K562 (cell line): Measurements from ENCODE around the gene CDC20. TPM values are rescaled to one million over a fixed set of nuclear protein-coding genes. Genes with fewer than 3 reads are reported as not detected.

Experiments used
- ATAC-seq: fragments of 200-7000 bp; cut with Tn5 transposase; 3 replicates; pipeline ENCODE4 v1.9.1; 2020; ENCODE audit warnings: moderate library complexity
- BruUV-seq: library from RNA; stranded (reverse); fragments of 400-500 nt; replicated peaks from 2 replicates; lab custom pipeline; 2021; lab: Mats Ljungman, UMichigan
- CTCF ChIA-PET: fragments of 300-600 bp; formaldehyde crosslinking; extraction: SDS; loops from one replicate; lab custom pipeline; 2021; ENCODE audit warnings: low intra/inter-chr PET ratio; lab: Yijun Ruan, JAX
- POLR2A ChIA-PET: fragments of 300-600, 350-650 bp; sonication (Branson Sonifier 250); formaldehyde crosslinking; extraction: SDS; loops from one replicate; lab custom pipeline; 2021; ENCODE audit warnings: antibody characterized with exemption, inconsistent platforms; lab: Yijun Ruan, JAX
- DNase-seq, 4 experiments: peaks; one replicate each; pipeline versions ENCODE4 v3.0.0 to v3.0.0-alpha.2; 2011 to 2018; ENCODE audit warnings: low spot score in 3 of 4, mixed read lengths in 3 of 4; ENCODE audit errors: extremely low read depth in 1 of 4
- FAIRE-seq: peaks from 2 replicates; lab custom pipeline; 2011; peaks lifted over from hg19 to GRCh38; lab: Jason Lieb, UNC
- H2AFZ ChIP-seq: 2 replicates; pipeline ENCODE4 v1.6.0; 2011; ENCODE audit warnings: low read depth, low read length, control low read depth, inconsistent platforms
- H3K27ac ChIP-seq: fragments of 200-600 bp; 3 replicates; pipeline ENCODE4 v1.8.0; 2011; ENCODE audit warnings: low read depth, mild to moderate bottlenecking, control low read depth, inconsistent platforms, low read length, moderate library complexity, mixed read lengths; ENCODE audit errors: extremely low read depth
- H3K27me3 ChIP-seq, 2 experiments: fragments of 300-600 bp in 1 of 2; 2 replicates in 1 of 2; 3 replicates in 1 of 2; pipeline versions ENCODE4 v1.6.0 to v1.8.0; 2011; ENCODE audit warnings: inconsistent platforms in 2 of 2, low read length in 2 of 2, mild to moderate bottlenecking in 1 of 2, mixed read lengths in 1 of 2, moderate library complexity in 1 of 2; ENCODE audit not compliant: control insufficient read depth in 2 of 2, insufficient read depth in 2 of 2
- H3K36me3 ChIP-seq: fragments of 300-600 bp; 3 replicates; pipeline ENCODE4 v1.8.0; 2011; ENCODE audit warnings: mild to moderate bottlenecking, low read length, inconsistent platforms; ENCODE audit not compliant: control insufficient read depth, insufficient read depth
- H3K4me1 ChIP-seq, 2 experiments: fragments of 200-600 bp in 1 of 2; replicated peaks in 1 of 2; 2 replicates in 1 of 2; 3 replicates in 1 of 2; pipeline versions ENCODE4 v1.5.1 to v1.8.0; 2011; ENCODE audit warnings: inconsistent platforms in 2 of 2, low read length in 2 of 2, mild to moderate bottlenecking in 1 of 2, mixed read lengths in 1 of 2, moderate library complexity in 1 of 2; ENCODE audit not compliant: control insufficient read depth in 2 of 2, insufficient read depth in 2 of 2
- H3K4me2 ChIP-seq: 2 replicates; pipeline ENCODE4 v1.6.1; 2011; ENCODE audit warnings: low read length, control low read depth, inconsistent platforms, mixed read lengths; ENCODE audit not compliant: insufficient read depth
- H3K4me3 ChIP-seq: fragments of 200-600 bp; sonication (generic), shearing (Covaris generic); 2 replicates; pipeline ENCODE4 v1.5.1; 2016; ENCODE audit warnings: control low read depth, inconsistent platforms
- H3K79me2 ChIP-seq: fragments of 200-600 bp; 3 replicates; pipeline ENCODE4 v1.8.0; 2011; ENCODE audit warnings: low read length, inconsistent platforms; ENCODE audit not compliant: control insufficient read depth, insufficient read depth
- H3K9ac ChIP-seq, 2 experiments: 2 replicates each; pipeline versions ENCODE4 v1.6.0 to v1.6.1; 2011; ENCODE audit warnings: low read depth in 2 of 2, low read length in 2 of 2, control low read depth in 1 of 2, inconsistent platforms in 1 of 2, mild to moderate bottlenecking in 1 of 2, mixed read lengths in 1 of 2; ENCODE audit not compliant: insufficient read depth in 1 of 2
- H3K9me1 ChIP-seq: one replicate; pipeline ENCODE4 v1.6.0; 2011; ENCODE audit warnings: inconsistent platforms, mild to moderate bottlenecking, low read length, moderate library complexity; ENCODE audit not compliant: control insufficient read depth, insufficient read depth
- H3K9me3 ChIP-seq: replicated peaks from 2 replicates; pipeline ENCODE4 v1.5.1; 2011; ENCODE audit warnings: low read depth, low read length, inconsistent platforms; ENCODE audit not compliant: control insufficient read depth, insufficient read depth
- H4K20me1 ChIP-seq: replicated peaks from 2 replicates; pipeline ENCODE4 v1.6.1; 2011; ENCODE audit warnings: low read length, inconsistent platforms, mixed read lengths; ENCODE audit not compliant: control insufficient read depth, insufficient read depth
- ARNT ChIP-seq, 2 experiments: fragments of 450-650 bp; IDR thresholded peaks; 2 replicates each; pipeline ENCODE4 v1.6.1; 2016; ENCODE audit warnings: mild to moderate bottlenecking in 1 of 2
- CEBPG ChIP-seq, 3 experiments: fragments of 200-800 bp in 1 of 3; sonication (Bioruptor generic) in 1 of 3; sonication (generic) in 1 of 3; formaldehyde crosslinking in 1 of 3; IDR thresholded peaks in 2 of 3; conservative IDR thresholded peaks in 1 of 3; 2 replicates each; pipeline versions ENCODE4 v1.6.1 to v1.8.0; 2016 to 2022; ENCODE audit warnings: missing compliant biosample characterization in 2 of 3, missing genetic modification characterization in 2 of 3, mild to moderate bottlenecking in 1 of 3, missing genetic modification reagents in 1 of 3
- FOXP4 ChIP-seq: sonication (generic); formaldehyde crosslinking; IDR thresholded peaks from 2 replicates; pipeline ENCODE4 v1.8.0; 2022; ENCODE audit warnings: mild to moderate bottlenecking, missing genetic modification reagents, borderline replicate concordance
- LCOR ChIP-seq: sonication (generic); formaldehyde crosslinking; IDR thresholded peaks from 2 replicates; pipeline ENCODE4 v1.8.0; 2022; ENCODE audit warnings: mild to moderate bottlenecking, missing genetic modification reagents
- PCBP1 ChIP-seq: fragments of 200-400 bp; formaldehyde crosslinking; IDR thresholded peaks from 2 replicates; pipeline ENCODE4 v1.6.1; 2018; ENCODE audit warnings: mild to moderate bottlenecking, low read depth, low read length; ENCODE audit not compliant: poor library complexity, severe bottlenecking
- PTRF ChIP-seq: fragments of 450-650 bp; IDR thresholded peaks from 2 replicates; pipeline ENCODE4 v1.6.1; 2016; ENCODE audit warnings: mild to moderate bottlenecking, missing genetic modification characterization, missing compliant biosample characterization
- ZFP30 ChIP-seq: fragments of 250-450 bp; sonication (Bioruptor Pico); IDR thresholded peaks from 2 replicates; pipeline ENCODE4 v1.8.0; 2022; ENCODE audit warnings: moderate library complexity, mild to moderate bottlenecking, inconsistent platforms, borderline replicate concordance
- ZNF354B ChIP-seq: fragments of 250-450 bp; sonication (Bioruptor Pico); IDR thresholded peaks from 2 replicates; pipeline ENCODE4 v1.4.0; 2020
- ZNF668 ChIP-seq: fragments of 250-450 bp; sonication (Bioruptor Pico); IDR thresholded peaks from 2 replicates; pipeline ENCODE4 v1.8.0; 2022; ENCODE audit warnings: mild to moderate bottlenecking, inconsistent platforms
- WGBS: fragments of 100-300 bp; shearing (Covaris generic); methylation state at CpG from one replicate; pipeline ENCODE4 v1.1.6; 2016; ENCODE audit warnings: low coverage, mixed read lengths; ENCODE audit not compliant: insufficient coverage; ENCODE audit errors: missing lambda C conversion rate; 5-methylcytosine and 5-hydroxymethylcytosine counted together
- in situ Hi-C: fragments of 300-500 bp; cut with MboI; formaldehyde crosslinking; loops from 4 replicates; pipeline ENCODE4 v1.15.0; 2018; ENCODE audit warnings: inconsistent platforms, mixed read lengths
- intact Hi-C: fragments of 100-400 bp; cut with micrococcal nuclease; formaldehyde crosslinking; loops from 2 replicates; pipeline ENCODE4 v1.14.2; 2022
- polyA plus RNA-seq, 8 experiments: library from polyadenylated mRNA; depleted of rRNA in 4 of 8; stranded (reverse) in 5 of 8; unstranded in 3 of 8; fragments of >200 nt; fragmentation: Nextera tagmentation in 2 of 8; fragmentation: Illumina TruSeq in 1 of 8; extraction: Ambion mirVana in 2 of 8; extraction: Trizol in 1 of 8; gene quantifications; 2 replicates each; pipeline versions ENCODE4 v1.2.1 to v1.2.3, GENCODE V29; 2011 to 2014; ENCODE audit warnings: inconsistent platforms in 1 of 8, missing spikeins in 1 of 8
- total RNA-seq, 7 experiments: library from RNA; depleted of rRNA in 6 of 7; stranded (reverse); fragments of >200 nt in 6 of 7; fragmentation: Illumina TruSeq in 2 of 7; extraction: Trizol in 2 of 7; gene quantifications; 2 replicates each; pipeline versions ENCODE4 v1.2.1 to v1.2.3, GENCODE V29; 2011 to 2021; ENCODE audit warnings: low replicate concordance in 1 of 7
- TF ChIP-seq, protein P1 (sequence below): fragments of 450-650 bp; formaldehyde crosslinking; IDR thresholded peaks from 2 replicates; pipeline ENCODE4 v1.4.0; 2022; ENCODE audit warnings: mild to moderate bottlenecking, moderate library complexity
- TF ChIP-seq, protein P2 (sequence below): fragments of 450-650 bp; IDR thresholded peaks from 2 replicates; pipeline ENCODE4 v1.6.1; 2016; ENCODE audit warnings: borderline replicate concordance

The CDC20 gene
- total and polyA plus RNA-seq, 9 of the 15 experiments (the other 6 are each of a cell fraction or from before 2014, with no cell fraction given), result 45.2 to 224 (median 121) TPM

- Histone ChIP-seq H3K79me2 (no peaks in the 10 kb centered on the region), H3K27ac (no peak overlapping the region), H3K4me3 (no peak overlapping the region), H3K27me3 (no peaks in the 10 kb centered on the region), H4K20me1 (no peaks in the 10 kb centered on the region), H3K9ac (no peak overlapping the region), H3K9me1 (no peaks in the 10 kb centered on the region), H3K4me2 (no peak overlapping the region), H2AFZ (no peak overlapping the region), H3K9me3 (no peaks in the 10 kb centered on the region), H3K36me3 (no peaks in the 10 kb centered on the region), H3K4me1 (peaks cover 13 to 21% of the 10 kb centered on the region in 2 experiments; a peak in 4 of 5 replicates)
- TF ChIP-seq, protein P1, sequence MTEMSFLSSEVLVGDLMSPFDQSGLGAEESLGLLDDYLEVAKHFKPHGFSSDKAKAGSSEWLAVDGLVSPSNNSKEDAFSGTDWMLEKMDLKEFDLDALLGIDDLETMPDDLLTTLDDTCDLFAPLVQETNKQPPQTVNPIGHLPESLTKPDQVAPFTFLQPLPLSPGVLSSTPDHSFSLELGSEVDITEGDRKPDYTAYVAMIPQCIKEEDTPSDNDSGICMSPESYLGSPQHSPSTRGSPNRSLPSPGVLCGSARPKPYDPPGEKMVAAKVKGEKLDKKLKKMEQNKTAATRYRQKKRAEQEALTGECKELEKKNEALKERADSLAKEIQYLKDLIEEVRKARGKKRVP (CRISPR knock-in tag), result no peak
- TF ChIP-seq ZNF668 (CRISPR knock-in tag), result no peak
- TF ChIP-seq PTRF, result no peak
- TF ChIP-seq, protein P2, sequence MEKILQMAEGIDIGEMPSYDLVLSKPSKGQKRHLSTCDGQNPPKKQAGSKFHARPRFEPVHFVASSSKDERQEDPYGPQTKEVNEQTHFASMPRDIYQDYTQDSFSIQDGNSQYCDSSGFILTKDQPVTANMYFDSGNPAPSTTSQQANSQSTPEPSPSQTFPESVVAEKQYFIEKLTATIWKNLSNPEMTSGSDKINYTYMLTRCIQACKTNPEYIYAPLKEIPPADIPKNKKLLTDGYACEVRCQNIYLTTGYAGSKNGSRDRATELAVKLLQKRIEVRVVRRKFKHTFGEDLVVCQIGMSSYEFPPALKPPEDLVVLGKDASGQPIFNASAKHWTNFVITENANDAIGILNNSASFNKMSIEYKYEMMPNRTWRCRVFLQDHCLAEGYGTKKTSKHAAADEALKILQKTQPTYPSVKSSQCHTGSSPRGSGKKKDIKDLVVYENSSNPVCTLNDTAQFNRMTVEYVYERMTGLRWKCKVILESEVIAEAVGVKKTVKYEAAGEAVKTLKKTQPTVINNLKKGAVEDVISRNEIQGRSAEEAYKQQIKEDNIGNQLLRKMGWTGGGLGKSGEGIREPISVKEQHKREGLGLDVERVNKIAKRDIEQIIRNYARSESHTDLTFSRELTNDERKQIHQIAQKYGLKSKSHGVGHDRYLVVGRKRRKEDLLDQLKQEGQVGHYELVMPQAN, result no peak
- TF ChIP-seq ZFP30, result no peak
- no peak for TF ChIP-seq FOXP4
- TF ChIP-seq LCOR (CRISPR knock-in tag), result no peak
- TF ChIP-seq ARNT (IDR thresholded peaks at IDR 0.05), result no peak
- no peak for TF ChIP-seq PCBP1
- no peak for TF ChIP-seq CEBPG (CRISPR knock-in tag; IDR thresholded peaks at IDR 0.05)
- no peak for TF ChIP-seq CEBPG (tag; conservative IDR thresholded peaks at IDR 0.05 in 1 of 2, IDR thresholded peaks at IDR 0.05 in 1 of 2)
- no peak for TF ChIP-seq ZNF354B (CRISPR knock-in tag)
- CTCF ChIA-PET, result no interaction called here
- in situ Hi-C loops, result no loop called here
- no peak for ATAC-seq
- FAIRE-seq, result no peak
- POLR2A ChIA-PET, result interaction anchor here (1.1 kb wide), 1 partner anchor 18 kb away, joined by 3 read pairs; no protein-coding TSS in a partner anchor
- BruUV-seq, result no TSS peak
- intact Hi-C loops, result no loop called here
- no peak for DNase-seq
- 76% methylated on average over 18 of the region's 22 CpGs for WGBS
Measured at GRCh38 chr1:43348343-43348808, 10.4 kb upstream of the CDC20 start.
